GM23338 (cell line): ENCODE results near the gene KIAA1755.

Source experiments
- CREB1 ChIP-seq: fragments of 250-450 bp; sonication (Bioruptor Pico); IDR thresholded peaks from 2 replicates; pipeline ENCODE4 v1.5.0; 2020; ENCODE audit warnings: low read depth, mild to moderate bottlenecking, moderate library complexity
- ETS1 ChIP-seq: IDR thresholded peaks from 2 replicates; pipeline ENCODE4 v1.6.1; 2016; ENCODE audit warnings: antibody characterized with exemption
- EZH2 ChIP-seq: fragments of 200-600 bp; sonication (generic); IDR thresholded peaks from one replicate; pipeline ENCODE4 v1.8.0; 2017; ENCODE audit warnings: antibody characterized with exemption, mild to moderate bottlenecking, low read depth; ENCODE audit not compliant: unreplicated experiment
- EZH2phosphoT487 ChIP-seq: fragments of 200-600 bp; sonication (generic); IDR thresholded peaks from one replicate; pipeline ENCODE4 v1.8.1; 2018; ENCODE audit warnings: antibody characterized with exemption; ENCODE audit not compliant: unreplicated experiment
- POLR2AphosphoS5 ChIP-seq: IDR thresholded peaks from 2 replicates; pipeline ENCODE4 v1.6.1; 2016; ENCODE audit warnings: antibody characterized with exemption, low read depth
- ZNF462 ChIP-seq: fragments of 250-450 bp; sonication (Bioruptor Pico); IDR thresholded peaks from 2 replicates; pipeline ENCODE4 v1.5.0; 2020; ENCODE audit warnings: mild to moderate bottlenecking, moderate library complexity
- TF ChIP-seq, protein P1 (sequence below), 2 experiments: fragments of 200-600 bp in 1 of 2; sonication (generic) in 1 of 2; conservative IDR thresholded peaks; 2 replicates each; pipeline versions ENCODE4 v1.5.1 to v1.6.1; 2016 to 2017; ENCODE audit warnings: antibody characterized with exemption in 2 of 2, low read depth in 2 of 2, mild to moderate bottlenecking in 2 of 2, moderate library complexity in 1 of 2
- TF ChIP-seq, protein P2 (sequence below): IDR thresholded peaks from one replicate; pipeline ENCODE4 v1.6.1; 2018; ENCODE audit warnings: antibody characterized with exemption; ENCODE audit not compliant: unreplicated experiment

GRCh38 chr20:38260378-38261053, at the start of gene KIAA1755:
- TF ChIP-seq, protein P1, sequence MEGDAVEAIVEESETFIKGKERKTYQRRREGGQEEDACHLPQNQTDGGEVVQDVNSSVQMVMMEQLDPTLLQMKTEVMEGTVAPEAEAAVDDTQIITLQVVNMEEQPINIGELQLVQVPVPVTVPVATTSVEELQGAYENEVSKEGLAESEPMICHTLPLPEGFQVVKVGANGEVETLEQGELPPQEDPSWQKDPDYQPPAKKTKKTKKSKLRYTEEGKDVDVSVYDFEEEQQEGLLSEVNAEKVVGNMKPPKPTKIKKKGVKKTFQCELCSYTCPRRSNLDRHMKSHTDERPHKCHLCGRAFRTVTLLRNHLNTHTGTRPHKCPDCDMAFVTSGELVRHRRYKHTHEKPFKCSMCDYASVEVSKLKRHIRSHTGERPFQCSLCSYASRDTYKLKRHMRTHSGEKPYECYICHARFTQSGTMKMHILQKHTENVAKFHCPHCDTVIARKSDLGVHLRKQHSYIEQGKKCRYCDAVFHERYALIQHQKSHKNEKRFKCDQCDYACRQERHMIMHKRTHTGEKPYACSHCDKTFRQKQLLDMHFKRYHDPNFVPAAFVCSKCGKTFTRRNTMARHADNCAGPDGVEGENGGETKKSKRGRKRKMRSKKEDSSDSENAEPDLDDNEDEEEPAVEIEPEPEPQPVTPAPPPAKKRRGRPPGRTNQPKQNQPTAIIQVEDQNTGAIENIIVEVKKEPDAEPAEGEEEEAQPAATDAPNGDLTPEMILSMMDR (conservative IDR thresholded peaks at IDR 0.05; ENCODE audit: low read depth in 2 of 2): no peak
- TF ChIP-seq ZNF462: no peak
- TF ChIP-seq CREB1: no peak
- no peak for TF ChIP-seq EZH2
- TF ChIP-seq, protein P2, sequence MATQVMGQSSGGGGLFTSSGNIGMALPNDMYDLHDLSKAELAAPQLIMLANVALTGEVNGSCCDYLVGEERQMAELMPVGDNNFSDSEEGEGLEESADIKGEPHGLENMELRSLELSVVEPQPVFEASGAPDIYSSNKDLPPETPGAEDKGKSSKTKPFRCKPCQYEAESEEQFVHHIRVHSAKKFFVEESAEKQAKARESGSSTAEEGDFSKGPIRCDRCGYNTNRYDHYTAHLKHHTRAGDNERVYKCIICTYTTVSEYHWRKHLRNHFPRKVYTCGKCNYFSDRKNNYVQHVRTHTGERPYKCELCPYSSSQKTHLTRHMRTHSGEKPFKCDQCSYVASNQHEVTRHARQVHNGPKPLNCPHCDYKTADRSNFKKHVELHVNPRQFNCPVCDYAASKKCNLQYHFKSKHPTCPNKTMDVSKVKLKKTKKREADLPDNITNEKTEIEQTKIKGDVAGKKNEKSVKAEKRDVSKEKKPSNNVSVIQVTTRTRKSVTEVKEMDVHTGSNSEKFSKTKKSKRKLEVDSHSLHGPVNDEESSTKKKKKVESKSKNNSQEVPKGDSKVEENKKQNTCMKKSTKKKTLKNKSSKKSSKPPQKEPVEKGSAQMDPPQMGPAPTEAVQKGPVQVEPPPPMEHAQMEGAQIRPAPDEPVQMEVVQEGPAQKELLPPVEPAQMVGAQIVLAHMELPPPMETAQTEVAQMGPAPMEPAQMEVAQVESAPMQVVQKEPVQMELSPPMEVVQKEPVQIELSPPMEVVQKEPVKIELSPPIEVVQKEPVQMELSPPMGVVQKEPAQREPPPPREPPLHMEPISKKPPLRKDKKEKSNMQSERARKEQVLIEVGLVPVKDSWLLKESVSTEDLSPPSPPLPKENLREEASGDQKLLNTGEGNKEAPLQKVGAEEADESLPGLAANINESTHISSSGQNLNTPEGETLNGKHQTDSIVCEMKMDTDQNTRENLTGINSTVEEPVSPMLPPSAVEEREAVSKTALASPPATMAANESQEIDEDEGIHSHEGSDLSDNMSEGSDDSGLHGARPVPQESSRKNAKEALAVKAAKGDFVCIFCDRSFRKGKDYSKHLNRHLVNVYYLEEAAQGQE: no peak
- no peak for TF ChIP-seq POLR2AphosphoS5
- TF ChIP-seq ETS1: no peak
- no peak for TF ChIP-seq EZH2phosphoT487
